HG03175 (cell line): ENCODE data around the gene UPF3A.
"Not testable (repeated sequence)": the region's sequence is repeated elsewhere in the genome, so short reads cannot be mapped to it uniquely, and the experiment has no call there.

Experiments
- ATAC-seq: cut with Tn5 transposase; IDR thresholded peaks from one replicate; pipeline ENCODE4 v1.9.1; 2021; ENCODE audit warnings: mild to moderate bottlenecking, moderate library complexity; ENCODE audit not compliant: unreplicated experiment

Gene UPF3A

GRCh38 chr13:114281351-114282040 lies at the start of gene UPF3A:
UPF3A (plus strand) TSS chr13:114281601; CDS start chr13:114281640, 39 bp downstream.
- peak; percentile 73 for ATAC-seq

GRCh38 chr13:114231886-114232285 lies 49.5 kb upstream of the UPF3A start:
- ATAC-seq: no peak

- ATAC-seq: no peak
Measured at GRCh38 chr13:114234266-114234644, 47.1 kb upstream of the UPF3A start.

GRCh38 chr13:114234645-114235421 lies 46.6 kb upstream of the UPF3A start, which contains the start of gene CDC16:
CDC16 (plus strand) TSS chr13:114234897; CDS start chr13:114235085, 188 bp downstream.
- peak; percentile 91 for ATAC-seq

GRCh38 chr13:114235697-114236096 lies 45.7 kb upstream of the UPF3A start:
- ATAC-seq: no peak

- ATAC-seq: no peak
Measured at GRCh38 chr13:114236227-114236626, 45.2 kb upstream of the UPF3A start.

GRCh38 chr13:114237415-114238112 lies 43.8 kb upstream of the UPF3A start:
- no peak for ATAC-seq

GRCh38 chr13:114241918-114242317 lies 39.5 kb upstream of the UPF3A start:
- no peak for ATAC-seq

- ATAC-seq: no peak
Measured at GRCh38 chr13:114243971-114244370, 37.4 kb upstream of the UPF3A start.

GRCh38 chr13:114244637-114245036 lies 36.8 kb upstream of the UPF3A start:
- no peak for ATAC-seq

- no peak for ATAC-seq
Measured at GRCh38 chr13:114248011-114248410, 33.4 kb upstream of the UPF3A start.

GRCh38 chr13:114249077-114249476 lies 32.3 kb upstream of the UPF3A start:
- no peak for ATAC-seq

GRCh38 chr13:114251639-114252440 lies 29.6 kb upstream of the UPF3A start:
- ATAC-seq: not testable (repeated sequence)

GRCh38 chr13:114256547-114256946 lies 24.9 kb upstream of the UPF3A start:
- no peak for ATAC-seq

GRCh38 chr13:114257014-114257413 lies 24.4 kb upstream of the UPF3A start:
- ATAC-seq: no peak

- no peak for ATAC-seq
Measured at GRCh38 chr13:114258589-114258988, 22.8 kb upstream of the UPF3A start.

- ATAC-seq: no peak
Measured at GRCh38 chr13:114259374-114259773, 22.0 kb upstream of the UPF3A start.

- ATAC-seq: no peak
Measured at GRCh38 chr13:114259974-114260373, 21.4 kb upstream of the UPF3A start.

- no peak for ATAC-seq
Measured at GRCh38 chr13:114260814-114261213, 20.6 kb upstream of the UPF3A start.

- no peak for ATAC-seq
Measured at GRCh38 chr13:114261328-114261965, 20.0 kb upstream of the UPF3A start.
